Activated naive CD4-positive, alpha-beta T cell (primary cell): ENCODE measurements around the gene TPMT.

ENCODE experiments used
- DNase-seq, 4 experiments: peaks; one replicate each; lab custom pipeline; 2025; lab: John Stamatoyannopoulos, UW

Gene TPMT

DNA sequence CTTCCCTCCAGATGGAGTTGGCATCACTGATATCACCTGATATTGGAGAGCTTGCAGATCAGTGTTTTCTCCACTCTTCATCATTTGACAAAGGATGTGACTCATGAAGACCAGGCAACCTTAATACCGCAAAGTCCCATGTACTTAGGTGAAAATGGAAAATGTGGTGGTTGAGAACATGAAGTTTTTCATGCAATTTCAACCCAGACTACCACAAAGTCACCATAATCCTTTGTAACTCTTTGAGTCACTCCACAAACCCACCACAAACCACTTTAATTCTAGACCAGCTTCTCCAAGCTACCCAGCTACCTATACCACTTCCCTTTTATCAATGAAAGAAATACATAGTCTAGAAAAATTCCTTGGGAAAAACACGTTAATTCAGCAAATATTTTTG is 39.5 kb downstream of the TPMT start:
- DNase-seq: no peak

DNA sequence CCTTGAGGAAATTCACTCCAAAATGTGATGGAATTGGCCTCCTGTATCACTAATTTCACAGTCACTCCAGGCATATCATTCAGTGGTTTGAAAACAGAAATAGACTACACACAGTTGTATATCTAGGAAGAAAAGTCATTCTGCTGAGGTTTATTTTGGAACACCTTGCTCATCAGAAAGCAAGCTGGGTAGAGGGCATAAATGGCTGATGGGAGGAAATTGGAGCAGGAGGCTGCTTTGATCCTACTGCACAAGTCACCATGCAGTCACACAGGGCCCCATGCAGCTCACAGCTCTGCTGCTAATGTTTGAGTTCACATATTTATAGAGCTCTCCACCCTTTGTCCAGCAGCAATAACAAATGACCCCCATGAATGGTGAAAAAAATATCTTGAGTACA is 44.7 kb downstream of the TPMT start:
- no peak for DNase-seq

DNA sequence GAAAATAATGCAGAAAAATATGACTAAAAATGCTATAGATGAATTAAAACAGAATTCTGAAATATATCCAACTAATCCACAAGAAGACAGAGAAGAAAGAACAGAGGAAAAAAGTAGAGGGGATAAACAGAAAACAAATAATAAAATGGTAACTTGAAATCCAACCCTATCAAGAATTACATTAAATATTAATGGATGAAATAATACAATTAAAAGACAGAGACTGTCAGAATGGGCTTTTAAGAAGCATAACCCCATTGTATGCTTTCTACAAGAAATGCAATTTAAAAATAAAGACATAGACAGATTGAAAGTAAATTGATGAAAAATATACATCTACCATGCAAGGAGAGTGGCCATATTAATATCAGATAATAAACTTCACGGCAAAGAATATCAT is 47.8 kb downstream of the TPMT start:
- DNase-seq: no peak

DNA sequence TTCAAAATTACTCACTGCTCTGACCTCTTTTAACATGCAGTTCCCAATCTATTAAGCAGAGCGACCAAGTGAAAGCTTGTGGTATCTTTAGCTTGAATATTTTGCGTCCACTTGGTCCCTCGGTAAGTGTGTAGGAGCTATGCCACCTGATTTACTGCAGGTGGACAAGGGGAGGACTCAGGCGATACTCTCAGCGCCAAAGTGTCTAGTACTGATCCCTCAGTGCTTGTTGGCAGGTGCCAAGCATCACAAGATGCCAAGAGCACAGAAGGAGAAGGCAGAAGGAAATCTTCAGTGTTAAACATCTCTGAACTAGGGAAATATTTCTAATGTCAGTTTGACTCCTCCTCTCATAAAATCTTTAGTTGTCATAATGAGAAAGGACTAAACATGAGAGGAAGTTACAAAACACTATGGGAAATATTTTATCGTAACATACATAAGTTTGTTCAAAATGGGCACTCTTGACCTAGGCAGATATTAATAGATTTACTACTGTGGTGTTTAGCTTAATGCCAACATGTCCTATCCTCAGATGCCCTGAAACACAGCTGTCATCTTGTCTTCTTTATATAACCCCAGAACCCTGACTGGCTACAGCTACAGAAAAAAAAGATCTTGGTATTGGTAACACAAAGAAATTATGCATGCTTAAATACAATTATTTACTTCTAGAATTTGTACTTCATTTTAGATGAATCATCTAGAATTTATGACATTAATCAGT is 51.9 kb downstream of the TPMT start:
- DNase-seq: no peak

DNA sequence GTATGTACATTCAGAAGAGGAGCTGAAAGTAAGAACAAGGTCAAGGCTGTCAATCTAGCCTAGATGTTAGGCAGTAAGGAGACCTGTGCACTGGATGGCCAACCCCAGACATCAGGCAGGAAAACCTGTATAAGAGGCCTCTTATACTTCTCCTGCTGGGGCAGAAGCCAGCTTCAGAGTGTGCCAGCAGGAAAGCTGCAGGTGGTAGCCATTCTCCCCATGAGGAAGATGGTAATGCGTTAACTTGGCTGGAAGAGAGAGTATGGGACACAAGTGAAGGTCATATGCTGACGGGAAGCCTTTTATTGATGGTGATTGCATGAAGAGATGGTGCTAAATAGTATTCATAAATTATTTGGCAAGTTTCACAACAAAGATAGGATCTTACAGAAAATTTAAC is 53.0 kb downstream of the TPMT start:
- no peak for DNase-seq

DNA sequence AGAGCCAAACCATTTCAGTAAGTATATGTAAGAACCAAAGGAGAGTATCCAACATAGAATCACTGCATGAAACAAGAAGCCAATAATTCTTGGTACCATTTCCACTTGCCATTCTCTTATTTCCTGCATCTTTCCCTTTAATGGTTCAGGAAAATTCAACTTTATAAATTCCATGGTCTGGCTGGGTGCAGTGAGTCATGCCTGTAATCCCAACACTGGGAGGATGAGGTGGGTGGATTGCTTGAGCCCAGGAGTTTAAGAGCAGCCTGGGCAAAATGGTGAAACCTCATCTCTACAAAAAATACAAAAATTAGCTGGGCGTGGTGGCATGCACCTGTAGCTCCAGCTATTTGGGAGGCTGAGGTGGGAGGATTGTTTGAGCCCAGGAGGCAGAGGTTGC is 53.6 kb downstream of the TPMT start:
- no peak for DNase-seq

DNA sequence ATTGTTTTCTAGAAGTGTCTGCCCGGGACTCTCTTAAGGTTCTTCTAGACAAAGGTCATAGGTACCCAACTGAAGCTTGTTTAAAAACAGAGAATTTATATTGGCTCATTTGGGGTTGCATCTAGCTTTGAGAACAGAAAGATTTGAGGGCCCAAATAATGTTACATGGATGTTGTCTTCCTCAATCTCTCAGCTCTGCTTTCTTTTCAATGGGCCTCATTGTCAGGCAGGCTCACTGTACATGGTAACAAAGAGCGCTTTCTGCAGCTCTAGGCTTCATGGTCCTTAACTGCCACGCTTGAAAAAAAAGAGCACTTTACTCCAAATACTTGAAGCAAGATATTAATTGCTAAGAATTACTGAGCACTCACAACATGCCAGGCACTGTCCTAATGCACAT is 54.6 kb downstream of the TPMT start:
- DNase-seq: no peak

DNA sequence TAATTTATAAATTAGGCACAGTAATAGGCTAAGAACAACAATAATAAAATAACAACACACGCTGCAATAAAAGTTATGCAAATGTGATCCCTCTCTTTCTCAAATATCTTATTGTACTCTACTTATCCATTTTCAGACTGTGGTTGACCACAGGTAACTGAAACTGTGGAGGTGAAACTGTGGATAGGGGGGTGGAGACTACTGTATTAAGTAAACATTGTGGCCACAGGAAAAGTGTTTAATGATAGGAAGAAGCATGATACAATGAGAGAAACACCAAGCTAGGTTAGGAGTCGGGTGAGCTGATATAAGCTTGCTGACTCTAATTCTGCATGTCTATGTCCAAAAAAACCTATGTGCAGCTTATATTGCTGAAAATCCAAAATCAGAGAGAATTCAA is 55.4 kb downstream of the TPMT start:
- DNase-seq: no peak

DNA sequence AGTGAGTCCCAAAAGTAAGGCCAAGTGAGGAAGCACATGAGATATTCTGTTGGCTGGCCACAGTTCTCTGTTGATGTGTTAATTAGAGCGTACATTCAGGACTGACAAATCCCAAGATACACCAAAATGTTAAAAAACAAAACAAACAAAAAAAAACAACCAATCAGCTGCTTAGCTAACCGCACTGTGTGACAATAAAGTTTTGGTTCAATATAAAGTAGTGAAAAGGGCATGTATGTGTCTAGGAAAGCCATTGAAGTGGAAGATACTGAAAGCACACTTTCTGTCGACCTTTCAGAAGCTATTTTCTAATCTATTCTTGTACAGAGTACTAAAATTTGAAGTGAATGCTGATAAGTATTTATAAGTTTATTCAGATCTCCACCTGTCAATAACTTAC is 58.5 kb downstream of the TPMT start:
- DNase-seq: no peak

DNA sequence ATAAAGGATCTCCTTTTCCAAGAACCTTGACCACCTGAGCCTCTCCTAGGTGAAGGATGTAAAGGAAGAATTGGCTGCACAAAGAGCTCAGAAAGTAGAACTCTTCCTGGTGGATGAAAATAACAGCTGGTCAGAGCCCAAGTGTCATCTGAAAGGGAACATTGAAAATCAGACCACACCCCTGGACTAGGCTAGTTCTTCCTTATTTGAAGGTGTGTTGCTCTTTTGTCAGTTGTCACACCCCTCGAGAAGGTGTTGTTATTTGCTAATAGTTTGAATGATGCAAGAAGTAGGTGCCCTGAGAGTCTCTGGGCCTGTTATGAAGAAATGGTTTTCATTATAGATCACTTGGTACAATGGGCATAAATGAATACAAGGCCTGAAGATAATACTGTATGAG is 63.5 kb downstream of the TPMT start:
- no peak for DNase-seq

DNA sequence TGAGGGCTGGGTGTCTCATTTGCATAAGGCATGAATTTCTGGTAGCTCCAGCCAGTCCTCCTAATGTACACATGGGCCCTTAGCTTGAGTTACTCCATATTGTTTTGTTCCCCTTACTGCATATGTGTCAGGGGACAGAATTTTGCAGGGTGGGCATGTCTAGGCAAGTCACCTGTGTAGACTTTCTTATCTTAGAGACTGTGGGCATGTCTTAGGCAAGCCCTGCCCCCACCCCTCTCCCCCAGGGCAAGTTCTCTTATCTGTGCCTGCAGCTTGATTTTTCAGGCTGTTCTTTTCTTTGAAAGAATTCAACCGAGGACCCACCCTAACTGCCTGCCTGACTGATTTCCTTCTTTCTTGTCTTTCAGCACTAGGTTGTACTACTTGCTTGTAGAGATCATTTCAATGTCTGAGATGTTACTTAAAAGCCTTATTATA is 64.5 kb downstream of the TPMT start:
- DNase-seq: no peak

DNA sequence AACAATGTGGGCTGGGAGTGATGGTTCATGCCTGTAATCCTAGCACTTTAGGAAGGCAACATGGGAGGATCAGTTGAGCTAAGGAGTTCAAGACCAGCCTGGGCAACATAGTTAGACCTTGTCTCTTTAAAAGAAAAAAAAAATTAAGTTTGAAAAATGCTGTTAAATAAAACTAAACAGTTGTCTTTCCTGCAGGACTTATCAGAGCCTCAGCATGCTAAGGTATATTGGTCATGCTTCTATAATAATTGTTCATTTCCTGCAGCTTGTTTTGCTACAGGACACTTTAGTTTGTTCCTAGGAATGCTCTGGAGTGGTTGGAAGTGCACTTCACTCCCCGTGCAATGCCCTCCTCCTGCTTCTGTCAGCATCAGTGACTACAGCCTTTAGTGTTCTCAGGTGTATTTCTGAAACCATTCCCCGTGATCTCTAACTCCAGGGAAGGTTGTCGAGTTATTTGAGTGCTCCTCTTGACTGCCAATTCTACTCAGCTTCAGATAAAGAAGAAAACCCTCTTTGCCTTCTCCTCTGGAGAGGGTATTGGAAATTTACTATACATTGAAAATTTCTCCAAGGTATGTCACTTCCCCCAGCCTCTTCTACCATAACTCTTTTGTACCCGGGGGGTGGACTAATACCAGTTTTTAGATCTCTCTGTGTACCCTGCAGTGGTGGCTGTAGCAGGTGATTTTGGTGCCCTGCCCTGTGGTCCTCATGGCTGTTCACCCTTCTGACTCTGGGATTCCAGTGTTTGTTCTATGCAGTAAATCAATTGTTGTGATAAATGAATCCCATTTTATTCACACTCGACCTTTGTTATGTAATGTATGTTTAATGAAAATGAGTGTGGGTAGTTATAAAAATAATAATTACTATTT is 66.2 kb downstream of the TPMT start:
- DNase-seq: no peak

DNA sequence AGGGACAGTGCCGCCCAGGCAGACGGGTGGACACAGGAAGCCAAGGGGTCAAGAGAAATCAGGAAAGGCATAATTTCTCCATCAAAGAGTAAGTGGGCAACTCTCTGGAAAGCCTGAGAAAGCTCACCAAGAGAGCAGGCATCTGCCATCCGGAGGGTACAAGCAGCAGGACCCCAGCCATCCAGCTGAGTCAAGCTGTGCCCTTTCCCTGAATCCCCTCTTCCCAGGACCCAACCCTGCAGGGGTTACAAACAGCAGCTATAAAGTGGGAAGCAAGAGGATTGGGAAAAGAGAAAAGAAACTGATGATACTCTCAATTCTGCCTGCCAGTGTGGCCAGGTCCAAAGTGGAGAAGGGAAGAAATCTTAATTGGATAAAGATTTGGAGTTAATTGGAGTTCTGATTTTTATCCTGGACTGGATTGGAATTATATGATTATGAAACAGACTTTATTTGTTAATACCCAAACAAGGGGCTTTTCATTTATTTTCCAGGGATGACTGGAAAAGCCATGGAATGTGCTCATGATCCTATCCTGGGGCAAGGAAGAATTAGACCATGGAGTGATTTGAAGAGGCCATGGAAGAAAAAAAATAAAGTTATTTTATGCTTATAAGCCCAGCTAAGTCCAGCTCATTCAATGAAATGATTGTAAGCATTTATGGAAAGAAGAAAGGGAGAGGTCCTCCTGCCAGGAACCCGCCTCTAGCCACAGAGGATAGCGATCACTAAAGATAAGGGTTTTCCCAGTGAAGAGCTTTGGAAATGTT is 67.3 kb downstream of the TPMT start:
- DNase-seq: no peak

DNA sequence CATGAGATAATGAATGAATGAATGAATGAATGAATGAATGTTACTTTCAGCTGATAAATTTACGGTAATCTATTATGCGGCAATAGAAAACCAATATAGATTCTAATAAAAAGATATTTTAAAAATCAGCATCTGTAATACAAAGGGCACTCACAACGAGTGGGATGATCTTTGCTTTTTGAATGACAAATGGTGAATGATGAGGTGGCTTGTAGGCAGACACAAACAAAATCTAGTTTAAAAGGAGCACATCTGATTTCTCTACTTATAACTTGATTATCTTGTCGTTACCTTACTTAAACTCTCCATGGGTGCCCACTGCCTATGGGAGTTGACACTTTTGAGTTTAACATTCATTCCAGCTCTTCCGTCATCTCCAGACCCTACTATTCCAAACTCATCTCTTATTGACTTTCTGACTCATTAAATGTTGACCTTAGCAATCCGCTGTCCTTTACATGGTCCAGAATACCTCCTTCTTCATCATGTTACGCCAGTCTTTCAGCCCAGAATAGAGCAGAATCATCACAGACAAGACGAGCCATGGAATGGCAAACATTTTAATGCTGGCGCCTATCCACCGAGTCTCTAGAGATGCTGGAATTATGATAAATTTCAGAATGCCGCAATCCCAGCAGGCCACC is 73.7 kb downstream of the TPMT start:
- no peak for DNase-seq

DNA sequence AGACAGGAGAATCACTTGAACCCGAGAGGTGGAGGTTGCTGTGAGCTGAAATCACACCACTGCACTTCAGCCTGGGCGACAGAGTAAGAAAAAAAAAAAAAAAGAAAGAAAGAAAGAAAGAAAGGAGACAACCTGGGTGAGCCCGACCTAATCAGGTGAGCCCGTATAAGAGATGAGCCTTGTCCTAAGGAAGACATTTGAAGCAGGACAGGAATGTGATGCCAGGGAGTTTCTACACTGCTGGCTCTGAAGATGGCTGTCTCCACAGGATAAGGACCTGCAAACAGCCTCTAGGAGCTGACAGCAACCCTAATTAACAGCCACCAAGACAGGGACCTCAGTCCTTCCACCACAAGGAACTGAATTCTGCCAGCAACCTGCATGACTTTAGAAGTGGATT is 74.3 kb downstream of the TPMT start:
- no peak for DNase-seq

DNA sequence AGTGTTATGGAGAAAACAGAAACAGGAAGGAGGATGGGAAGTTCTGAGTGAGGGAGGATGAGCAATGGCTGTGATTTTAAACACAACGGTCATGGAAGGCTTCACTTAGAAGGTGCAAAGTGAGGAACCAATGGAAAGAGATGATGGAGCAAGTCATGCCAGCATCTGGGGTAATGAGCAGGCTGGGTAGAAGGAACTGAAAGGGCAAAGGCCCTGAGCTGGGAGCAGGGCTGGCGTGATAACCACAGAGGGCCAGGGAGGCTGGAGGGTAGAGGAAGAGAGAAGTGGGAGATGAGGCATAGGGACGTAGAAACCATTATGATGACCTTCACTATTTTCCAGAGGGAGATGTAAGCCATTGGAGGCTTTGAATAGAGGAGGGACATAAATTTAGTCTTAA is 76.0 kb downstream of the TPMT start:
- no peak for DNase-seq
